Stimulated activated CD8-positive, alpha-beta memory T cell treated with anti-CD3 and anti-CD28 coated beads, Interleukin-12 subunit alpha, Interleukin-12 subunit beta, amount 100 ng/mL, for 1 hour (primary cell): ENCODE measurements around the gene CNNM3.

ENCODE experiments used
- DNase-seq: peaks from one replicate; pipeline ENCODE4 v3.0.0-alpha.2; 2020; ENCODE audit warnings: low read depth

The CNNM3 gene

DNA sequence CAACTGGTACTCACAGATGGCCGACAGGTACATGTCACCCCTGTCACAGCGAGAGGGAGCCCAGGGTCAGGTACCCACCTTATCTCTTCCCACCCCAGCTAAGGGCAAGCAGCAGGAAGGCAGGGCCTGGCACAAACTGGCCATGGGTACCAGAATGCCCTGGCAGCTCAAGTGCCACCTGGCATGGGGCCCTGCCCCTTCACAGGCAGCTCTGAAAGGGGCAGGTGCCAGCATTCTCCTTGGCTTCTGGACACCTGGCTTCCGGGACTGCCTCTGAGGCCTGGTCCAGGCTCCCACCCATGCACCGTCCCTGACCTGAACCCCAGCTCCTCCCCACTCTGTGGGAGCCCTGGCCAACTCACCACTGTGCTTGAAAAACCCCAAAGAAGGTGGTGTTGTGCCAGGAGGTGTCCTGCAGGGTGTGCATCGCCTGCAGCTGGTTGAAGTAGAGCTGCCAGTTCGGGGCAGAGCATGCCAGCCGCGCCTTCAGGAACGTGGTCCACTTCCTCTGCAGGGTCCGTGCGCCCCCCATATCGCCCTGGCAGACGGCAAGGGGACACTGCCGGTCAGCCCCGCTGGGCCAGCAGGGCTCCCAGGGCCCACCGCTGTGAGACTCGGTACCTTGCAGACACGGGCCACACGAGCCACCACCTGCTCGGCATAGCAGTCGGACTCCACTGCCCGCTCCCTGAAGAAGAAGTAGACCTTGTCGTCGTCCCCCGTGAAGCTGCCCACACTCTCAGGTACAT lies 48.4 kb downstream of the CNNM3 start:
- DNase-seq: no peak

DNA sequence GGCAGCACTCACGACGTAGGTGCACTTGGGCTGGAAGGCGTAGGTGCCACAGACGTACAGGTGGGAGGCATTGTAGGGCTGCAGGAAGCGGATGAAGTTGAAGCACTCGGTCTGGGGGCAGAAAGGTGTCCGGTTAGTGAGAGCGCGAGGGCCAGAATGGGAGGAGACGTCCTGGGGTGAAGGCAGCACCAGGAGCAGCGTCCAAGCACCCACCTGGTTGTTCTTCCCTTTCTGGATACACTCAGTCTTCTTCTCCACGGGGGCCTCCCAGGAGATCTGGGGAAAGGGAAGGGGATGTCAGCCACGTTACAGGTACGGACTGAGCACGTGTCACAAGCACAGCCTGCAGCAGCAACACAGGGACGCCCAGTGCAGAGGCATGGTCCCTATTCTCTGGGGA lies 49.6 kb downstream of the CNNM3 start:
- no peak for DNase-seq

DNA sequence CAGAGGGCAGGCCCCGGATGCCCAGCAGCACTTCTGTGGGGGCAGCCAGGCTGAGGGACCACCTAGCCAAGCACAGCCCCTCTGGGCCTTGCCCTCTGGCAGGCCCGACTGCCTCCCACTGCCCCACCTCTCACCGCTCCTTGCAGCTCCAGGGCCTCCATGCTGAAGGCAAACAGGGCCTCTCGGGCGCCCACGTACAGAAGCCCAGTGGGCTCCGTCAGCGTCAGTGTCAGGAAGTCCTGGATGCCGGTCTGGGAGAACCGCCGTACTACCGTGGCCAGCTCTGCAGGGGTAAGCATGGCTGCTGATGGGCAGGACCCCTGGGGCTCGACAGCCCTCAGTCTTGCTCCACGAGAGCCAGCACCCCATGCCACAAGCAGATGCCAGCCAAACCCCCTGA lies 50.1 kb downstream of the CNNM3 start:
- no peak for DNase-seq

DNA sequence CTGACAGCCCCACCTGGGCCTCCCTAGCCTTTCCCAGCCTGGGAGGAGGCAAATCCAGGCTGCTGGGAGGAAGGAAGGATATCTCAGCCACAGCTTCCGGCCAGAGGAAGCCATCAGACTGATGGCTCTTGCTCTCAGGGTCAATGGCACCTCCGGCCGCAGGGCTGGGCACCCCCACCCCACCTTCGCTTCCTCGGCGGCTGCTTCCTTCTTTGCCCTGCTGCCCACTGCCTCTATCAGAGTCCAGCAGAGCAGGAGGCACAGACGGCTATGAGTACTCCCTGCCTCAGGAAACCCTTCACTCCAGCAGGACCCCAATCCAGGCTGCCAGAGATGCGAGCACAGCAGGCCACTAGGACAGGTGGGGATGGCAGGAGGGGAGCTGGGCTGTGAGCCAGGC lies 50.5 kb downstream of the CNNM3 start:
- DNase-seq: no peak

DNA sequence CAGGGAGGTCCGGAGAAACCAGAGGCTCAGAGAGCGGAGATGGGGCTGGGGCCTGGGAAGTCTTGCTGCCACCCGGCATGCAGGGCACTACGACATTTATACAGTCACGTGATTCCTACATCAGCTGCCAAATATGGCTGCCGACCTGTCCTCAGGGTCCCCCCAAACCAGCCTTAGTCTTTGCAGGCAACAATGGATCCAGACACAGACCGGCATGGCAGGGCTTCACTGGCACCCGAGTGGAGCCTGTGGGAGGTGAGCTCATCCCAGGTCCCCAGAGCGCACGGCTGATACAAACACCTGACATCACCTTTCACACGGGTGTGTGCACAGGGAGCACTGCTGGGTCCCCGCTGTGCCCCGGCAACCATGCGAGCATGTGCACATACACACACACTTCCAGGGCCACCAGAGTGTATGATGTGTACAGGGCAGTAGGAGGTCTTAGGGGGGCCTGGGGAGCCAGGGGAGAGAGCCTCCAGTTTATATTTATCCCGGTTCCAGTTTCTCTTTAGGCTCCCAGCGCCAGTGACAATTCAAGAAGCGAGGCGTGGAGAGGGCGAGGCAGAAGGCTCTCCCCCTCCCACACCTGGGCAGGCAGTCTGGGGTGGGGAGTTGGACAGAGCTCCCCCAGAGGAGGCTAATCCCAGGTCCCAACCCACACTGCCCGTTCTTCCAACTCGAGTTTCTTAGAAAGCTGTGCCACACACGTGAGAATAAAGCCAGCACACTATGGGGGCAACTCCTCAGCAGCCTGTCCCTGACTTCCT lies 51.1 kb downstream of the CNNM3 start:
- no peak for DNase-seq

DNA sequence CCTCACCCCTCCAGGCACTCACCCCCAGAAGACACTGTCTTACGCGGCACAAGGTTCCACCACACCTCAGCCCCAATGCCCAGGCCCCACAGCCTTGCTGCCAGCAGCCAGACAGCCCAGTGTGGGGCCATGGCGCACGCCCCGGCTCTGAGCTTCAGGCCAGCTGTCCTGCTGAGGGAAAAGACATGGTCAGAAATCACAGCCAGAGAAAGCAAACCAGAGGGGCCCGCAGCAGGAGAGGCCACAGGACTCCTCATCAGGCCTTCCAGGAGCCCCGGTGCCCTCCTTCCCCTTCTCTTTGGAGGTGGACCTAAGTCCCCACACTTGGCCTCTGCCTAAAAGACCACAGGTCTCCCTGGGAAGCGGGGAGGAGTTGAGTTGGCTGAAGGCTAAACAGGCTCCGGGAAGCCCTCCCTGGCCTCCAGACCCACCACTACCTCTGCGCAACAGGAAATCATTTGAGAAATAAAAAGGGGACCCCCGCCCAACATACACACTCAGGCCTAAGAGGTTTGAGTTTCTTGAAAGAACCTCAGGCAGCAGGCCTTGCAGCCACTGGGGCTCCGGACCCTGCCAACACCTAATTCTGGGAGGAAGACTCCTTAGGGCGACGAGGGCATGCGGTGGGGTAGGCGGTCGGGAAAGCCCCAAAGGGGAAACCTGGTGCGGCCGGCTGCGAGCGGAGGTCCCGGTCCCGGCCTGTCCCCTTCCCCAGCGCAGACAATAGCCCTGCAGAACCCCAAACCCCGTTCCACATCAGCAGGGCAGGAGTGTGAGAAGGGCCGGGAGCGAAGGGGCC lies 51.9 kb downstream of the CNNM3 start:
- no peak for DNase-seq

DNA sequence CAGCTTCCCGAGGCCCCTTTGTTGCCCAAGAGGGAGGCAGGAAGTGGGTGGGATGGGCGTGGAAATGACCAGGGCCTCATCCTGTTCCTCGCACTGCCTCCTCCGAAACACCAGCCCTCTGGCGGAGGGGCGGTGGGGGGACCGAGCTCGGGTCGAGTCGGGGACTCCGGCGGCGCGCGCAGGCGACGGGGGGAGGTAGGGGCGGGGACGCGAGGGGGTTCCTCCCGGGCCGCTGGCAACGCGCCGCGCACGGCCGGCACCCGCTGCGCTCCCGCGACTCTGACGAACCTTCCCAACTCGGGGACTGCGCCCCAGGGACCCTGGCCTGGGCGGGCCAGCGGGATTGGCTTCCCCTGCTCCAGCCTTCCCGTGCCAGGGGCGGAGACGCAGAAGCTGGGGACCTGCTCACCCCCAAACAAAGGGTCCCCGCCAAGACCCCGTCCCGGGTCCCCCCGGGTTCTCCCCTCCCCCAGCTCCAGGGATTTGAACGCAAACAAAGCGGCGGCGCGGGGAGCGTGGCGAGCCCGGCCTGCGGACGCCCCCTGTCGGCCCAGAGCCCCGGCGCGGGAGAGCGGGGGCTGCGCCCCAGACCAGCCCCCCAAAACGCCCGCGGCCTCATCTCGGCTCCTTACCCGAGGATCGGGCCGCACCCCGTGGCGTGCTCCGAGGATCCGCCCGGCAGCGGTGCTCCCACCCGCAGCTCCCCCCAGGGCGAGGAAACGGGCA lies 52.6 kb downstream of the CNNM3 start:
- DNase-seq: no peak

DNA sequence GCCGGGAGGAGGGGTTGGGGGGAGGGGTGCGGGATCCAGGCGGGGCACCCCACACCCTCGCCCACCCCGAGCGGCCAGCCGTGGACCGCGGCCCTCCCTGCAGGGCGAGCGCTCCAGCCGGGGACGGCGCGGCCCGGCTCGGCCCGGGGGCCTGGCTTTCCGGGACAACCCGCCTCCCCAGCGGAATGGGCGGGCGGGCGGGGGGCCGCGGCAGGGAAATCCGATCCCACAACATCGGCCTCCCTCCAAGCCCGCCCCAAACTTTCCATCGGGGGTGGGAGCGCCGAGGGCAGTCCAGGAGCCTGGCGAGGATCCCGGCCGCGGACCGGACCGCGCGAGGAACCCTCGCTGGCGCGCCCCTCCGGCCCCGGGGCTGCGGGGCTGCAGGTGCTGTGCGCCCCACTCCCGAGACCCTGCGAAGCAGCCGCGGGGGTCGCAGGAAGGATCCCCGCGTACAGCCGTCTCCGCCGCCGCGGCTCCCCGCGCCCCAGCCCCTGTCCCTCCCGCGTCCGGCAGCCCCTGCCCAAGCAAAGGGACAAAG lies 53.3 kb downstream of the CNNM3 start:
- no peak for DNase-seq

DNA sequence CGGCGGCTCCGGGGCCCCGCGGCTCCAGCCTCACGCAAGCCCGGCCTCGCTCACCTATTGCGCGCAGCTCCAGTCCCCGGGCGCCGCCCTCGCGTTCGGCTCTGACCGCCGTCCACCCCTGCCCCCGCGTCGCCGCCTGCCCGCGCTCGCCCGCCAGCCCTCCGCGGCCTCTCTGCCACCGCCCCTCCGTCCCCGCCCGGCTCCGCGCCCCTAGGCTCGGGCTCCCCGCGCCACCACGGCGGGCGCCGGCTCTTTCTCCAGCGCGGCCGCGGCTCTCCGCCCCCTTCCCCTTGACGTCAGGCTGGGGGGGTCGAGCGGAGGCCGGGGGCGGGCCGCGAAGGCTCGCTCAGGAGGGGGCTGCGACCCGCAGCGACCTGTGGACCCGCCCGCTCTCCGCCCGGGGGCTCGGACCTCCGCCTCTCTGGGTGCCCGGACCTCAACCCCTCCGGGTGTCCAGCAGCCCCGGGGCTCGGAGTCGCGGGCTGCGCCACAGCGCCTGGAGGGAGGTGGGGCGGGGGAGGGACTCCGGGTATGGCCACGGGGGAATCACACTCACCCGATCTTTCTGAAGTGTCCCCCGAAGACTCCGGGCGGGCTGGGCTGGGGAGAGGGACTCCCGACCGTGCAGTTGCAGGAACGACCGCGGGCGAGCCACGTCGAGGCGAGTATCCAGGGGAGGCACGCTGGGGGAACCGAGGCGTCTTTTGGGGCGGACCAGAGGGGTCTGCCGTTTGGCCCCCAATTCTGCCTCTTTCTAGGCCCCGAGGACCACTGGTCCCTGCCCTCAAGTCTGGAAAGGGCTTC lies 54.0 kb downstream of the CNNM3 start, which contains the start of gene SEMA4C:
TSS of gene SEMA4C (minus strand) at position 259 of the 804 bp plus-strand sequence. CDS start 2,194 bp downstream, outside the sequence.
- DNase-seq: no peak

DNA sequence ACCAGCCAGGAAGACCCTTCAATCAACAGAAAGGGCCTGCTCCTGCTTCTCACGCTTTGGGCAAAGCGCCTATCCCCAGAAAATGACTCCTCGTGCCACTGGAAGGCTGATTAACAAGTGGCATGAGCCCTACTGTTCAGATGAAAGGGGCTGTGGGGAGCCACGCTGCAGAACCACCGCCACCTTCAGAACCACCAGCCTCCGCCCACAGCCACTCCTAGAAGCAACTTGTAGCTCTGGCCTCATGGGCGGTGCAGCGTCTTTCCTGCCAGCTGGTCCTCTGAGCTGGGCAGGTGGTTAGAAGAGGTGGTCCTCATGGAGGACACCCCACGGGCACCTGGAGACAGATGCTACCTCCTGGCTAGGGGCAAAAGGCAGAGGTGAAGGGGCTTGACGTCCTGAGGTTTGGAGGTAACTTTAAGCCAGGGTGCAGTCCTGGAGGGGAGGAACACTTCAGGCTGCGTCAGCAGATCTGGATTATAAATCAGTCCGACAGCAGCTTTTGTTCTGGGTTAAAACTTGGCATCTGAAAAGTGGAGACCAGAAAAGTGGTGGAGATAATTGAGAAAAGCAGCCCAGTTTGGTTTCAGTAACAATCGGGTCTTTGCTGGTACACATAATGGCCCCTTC lies 54.7 kb downstream of the CNNM3 start:
- no peak for DNase-seq

DNA sequence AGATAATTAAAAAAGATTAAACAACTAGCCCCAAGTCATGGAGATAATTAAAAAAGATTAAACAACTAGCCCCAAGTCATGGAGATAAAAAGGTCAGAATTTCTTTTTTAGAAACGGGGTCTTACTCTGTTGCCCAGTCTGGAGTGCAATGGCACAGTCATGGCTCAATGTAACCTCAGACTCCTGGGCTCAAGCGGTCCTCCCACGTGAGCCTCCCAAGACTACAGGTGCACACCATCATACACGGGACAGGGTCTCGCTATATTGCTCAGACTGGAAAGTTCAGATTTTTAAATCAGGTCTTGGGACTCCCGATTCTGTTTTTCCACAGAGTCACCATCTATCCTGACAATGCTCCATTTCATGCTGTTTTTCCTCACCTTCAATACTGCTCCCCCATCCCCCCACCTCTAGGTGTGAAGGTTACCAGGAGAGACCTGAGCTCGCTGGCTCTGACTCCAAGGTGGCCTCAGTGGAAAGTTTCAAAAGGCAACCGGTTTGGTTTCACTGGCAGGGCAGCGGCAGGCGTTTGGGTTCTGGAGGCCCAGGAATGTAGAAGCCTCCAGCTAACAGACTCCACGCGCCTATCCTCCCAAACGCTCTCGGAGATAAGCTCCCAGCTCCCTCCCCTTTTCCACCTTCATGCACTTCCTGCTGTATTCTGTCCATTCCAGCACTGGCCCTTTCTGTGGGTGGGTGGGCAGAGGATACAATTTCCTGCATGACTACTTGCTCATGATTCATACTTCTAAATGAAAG lies 56.7 kb downstream of the CNNM3 start:
- no peak for DNase-seq

DNA sequence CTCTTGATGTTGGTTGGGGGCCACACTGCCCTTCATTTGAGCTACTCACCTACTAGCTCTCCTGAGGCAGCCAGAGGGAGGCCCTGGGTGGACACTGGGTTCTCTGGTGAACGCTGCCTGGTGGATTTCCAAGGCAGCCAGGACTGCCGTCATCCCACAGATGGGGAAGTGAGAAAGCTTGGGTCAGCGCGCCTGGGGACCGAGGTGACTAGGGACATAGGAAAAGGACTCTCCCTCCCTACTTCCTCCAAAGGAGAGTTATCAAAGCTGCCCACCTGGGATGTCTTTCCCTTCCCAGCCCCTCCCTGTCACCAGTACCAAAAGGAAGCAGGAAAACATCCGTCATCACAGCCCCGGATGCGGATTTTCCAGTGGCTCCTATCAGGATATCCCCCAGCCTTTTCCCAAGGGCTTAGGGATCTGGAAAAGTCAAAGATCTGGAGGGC lies 57.6 kb downstream of the CNNM3 start:
- no peak for DNase-seq

DNA sequence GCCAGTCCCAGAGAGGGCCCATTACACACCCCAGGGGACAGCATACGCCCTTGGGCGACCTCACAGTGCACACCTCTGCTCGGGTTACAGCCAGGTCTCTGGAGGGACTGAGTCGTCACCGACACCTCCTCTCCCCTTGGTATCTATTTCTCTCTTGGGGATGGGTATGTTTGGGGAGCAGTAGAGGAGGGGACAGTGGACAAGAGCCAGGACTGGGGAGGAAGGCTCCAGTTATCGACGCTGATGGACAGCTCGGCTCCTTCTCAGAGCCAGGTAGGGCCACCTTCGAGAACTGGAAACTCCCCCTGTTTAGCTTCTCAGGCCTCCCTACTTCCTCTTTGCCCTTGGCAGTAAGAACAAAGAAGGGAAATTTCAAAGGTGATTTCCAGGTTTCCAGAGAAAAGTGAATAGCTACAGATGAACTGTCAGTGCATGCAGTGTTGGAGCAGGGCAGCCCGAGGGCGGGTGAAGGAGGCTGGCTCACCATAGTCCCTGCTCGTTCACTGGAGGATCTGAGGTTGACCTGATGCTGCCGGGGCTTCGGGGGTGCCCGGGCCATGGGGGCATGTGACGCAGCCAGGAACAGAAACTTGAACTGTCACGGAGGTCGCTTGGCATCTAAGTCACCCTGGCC lies 58.2 kb downstream of the CNNM3 start:
- no peak for DNase-seq

DNA sequence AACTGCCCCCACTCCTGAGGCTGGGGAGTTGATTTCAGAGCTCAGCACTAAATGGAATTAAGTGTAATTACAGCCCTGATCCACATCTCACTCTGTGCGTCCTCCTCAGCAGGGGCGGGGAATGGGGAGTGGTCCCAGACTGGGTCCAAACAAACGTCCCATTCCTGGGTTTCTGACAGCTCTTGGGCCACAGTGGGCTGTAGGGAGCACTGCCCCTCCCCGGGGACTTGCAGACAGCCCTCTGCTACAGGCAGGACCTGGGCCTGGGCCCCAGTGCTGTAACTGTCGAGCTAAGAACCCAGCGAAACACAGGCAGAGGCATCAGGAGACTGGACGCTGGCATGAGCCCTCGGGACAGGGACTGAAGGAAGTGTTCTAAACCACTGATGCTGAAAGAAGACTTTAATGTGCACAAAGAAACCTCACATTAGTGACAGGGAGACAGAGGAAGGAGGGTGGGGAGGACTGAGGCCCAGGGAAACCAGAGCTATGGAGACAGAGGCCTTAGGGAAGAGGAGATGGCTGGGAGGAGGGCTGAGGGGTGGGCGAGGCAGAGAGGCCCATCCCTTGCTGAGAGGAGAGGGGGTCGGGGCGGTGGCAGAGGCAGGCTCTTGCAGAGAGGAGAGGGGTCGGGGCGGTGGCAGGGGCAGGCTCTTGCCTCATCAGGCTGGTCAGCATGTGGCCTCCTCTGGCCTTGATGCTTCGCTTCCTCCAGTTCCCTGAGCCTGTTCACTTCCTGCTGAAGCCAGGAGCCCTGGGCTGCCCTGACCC lies 59.6 kb downstream of the CNNM3 start:
- no peak for DNase-seq

DNA sequence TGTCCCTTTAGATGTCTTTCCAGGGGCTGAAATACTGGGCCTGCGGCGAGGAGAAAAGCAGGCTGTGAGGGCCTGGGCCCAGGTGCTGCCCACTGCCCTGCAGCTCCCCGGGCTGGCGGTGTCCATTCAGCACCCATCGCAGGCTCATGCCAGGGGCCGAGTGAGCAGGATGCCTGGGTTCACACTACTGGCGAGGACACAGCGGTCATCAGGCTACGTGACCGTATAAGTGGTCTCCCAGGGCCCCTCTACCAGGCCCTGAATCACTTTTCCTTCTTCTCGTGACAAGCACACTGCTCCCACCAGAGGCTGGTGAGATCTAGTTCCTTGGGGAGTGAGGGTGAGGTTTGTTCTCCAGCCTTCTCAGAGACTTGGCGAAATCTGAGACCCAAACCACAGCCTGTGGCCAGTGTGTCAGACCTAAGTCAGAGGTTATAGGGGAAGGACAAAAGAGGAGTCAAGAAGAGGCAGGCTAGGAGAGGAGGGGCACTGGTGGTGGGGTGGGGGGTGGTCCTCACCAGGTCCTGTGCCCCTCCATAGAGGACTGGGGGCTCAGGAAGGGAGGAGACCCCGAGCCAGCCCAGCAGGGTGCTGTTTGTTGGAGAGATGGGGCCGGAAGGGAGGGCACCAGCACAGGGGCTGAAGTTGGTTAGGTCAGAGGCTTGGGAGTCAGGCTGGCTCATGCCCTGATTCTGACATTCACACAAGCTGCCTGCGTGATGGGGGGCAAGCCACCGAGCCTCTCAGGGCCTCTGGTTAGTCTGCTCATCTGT lies 60.4 kb downstream of the CNNM3 start:
- no peak for DNase-seq

DNA sequence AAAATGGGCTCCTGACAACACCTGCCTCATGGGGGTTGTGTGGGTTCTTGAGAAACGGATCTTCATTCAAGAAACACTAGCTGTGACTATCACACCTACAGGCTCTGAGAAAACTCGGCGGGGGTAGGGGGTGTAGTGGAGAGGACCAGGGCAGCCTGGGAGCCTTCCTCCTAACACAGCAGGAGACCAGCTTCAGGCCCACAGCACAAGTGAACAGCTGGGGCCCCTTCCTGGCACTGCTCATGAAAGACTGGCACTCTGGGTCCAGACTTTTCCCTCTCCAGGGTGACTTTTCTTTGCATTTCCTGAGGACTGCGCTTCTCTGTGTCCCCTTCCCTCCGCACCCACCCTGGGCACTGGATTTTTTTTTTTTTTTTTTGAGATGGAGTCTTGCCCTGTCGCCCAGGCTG lies 61.0 kb downstream of the CNNM3 start:
- no peak for DNase-seq

DNA sequence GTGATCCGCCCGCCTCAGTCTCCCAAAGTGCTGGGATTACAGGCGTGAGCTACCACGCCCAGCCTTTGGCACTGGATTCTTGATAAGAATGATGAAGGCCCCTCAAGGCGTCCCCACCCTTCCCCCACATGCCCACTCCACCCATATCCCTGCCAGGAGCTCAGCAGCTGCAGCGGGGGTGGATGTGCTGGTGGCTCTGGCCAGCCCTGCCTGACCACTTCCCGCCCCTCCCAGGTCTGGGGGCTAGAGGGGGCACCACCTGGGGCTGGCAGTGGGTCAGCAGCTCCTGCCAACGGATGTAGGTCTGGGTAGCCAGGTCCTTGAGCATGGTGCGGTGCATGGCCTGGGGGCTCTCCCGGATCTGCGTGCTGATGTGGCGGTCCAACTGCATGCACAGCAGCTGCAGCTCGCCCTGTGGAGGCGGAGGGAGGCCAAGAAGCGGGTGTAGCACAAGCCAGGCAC lies 61.6 kb downstream of the CNNM3 start:
- no peak for DNase-seq
